ENCODE results near the gene YY1. TPM values are rescaled to one million over a fixed set of nuclear protein-coding genes. Genes with fewer than 3 reads are reported as not detected.
"Not testable (repeated sequence)": the region's sequence is repeated elsewhere in the genome, so short reads cannot be mapped to it uniquely, and the experiment has no call there.

The YY1 gene
- total and polyA plus RNA-seq, 8 donors, result 23.0 to 68.1 (median 41.9) TPM

DNA sequence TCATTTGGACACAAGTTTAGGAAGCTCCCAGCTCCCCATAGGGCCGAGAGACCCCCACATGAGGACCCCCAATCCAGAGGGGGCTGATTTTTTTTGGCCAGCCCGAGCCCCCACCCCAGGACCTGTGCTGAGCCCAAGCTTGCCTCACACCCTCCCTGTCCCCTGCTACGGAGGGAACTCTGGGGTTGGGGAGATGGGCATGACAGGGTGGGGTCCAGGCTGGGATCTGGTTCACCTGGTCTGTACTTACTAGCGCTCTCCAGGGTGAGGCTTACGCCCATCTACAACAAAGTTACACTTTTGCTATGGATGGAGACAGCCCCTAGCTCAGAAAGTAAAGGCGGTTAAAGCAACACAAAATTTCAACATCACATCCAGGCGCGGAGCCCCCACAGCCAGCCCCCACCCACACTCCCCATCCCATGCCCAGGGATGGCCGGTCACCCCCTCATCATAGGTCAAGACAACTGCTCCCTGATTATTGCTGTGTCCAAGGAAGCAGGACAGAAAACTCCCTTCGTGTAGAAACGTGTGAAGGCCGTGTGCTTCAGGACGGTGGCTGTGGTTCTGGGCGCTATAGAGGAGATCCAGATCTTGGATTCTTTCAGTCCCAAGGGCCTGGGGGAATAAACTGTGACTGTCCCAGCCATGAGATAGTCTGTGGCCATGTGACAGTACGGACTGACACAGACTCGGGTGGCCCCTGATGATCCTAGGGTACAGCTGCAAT, 56.6 kb downstream of the YY1 start:
- H3K4me1 ChIP-seq, result peaks cover 16 to 52% (median 30%) of the 10 kb centered on the region in 4 donors
- WGBS, 5 donors, result 92 to 95% (median 93%) methylated on average over 16 of the region's 16 CpGs
- no peak for DNase-seq
- H3K9me3 ChIP-seq, result no peaks in the 10 kb centered on the region
- no peaks in the 10 kb centered on the region for H3K27me3 ChIP-seq
- H3K36me3 ChIP-seq, result peaks cover 17 to 37% (median 30%) of the 10 kb centered on the region in 4 donors
- H3K27ac ChIP-seq, result peak overlapping the region in 2 of 5 donors; percentile 4 to 81
- intact Hi-C loops (cut with DNase I; ENCODE audit: low total_unique reads), result no loop called here
- no peak for TF ChIP-seq EP300 (IDR thresholded peaks at IDR 0.05)
- H3K4me3 ChIP-seq, result no peak overlapping the region

DNA sequence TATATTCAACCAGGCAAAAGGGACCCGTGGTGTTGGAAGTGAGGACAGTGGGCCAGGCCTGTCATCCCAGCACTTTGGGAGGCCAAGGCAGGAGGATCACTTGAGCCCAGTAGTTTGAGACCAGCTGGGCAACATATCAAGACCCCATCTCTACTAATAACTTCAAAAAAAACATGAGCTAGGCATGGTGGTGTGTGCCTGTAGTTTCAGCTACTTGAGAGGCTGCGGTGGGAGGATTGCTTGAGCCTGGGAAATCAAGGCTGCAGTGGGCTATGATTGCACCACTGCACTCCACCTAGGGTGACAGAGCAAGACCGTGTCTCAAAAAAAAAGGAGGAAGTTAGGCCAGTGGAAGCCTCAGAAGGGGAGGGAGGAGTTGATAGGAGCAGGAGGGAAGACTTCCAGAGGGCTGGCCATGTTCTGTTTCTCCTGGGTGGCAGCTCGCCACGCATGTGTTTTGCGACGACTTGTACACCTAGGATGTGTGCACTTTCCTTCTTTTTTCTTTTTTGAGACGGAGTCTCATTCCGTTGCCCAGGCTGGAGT, 57.2 kb downstream of the YY1 start:
- no peaks in the 10 kb centered on the region for H3K9me3 ChIP-seq
- TF ChIP-seq, protein P1, sequence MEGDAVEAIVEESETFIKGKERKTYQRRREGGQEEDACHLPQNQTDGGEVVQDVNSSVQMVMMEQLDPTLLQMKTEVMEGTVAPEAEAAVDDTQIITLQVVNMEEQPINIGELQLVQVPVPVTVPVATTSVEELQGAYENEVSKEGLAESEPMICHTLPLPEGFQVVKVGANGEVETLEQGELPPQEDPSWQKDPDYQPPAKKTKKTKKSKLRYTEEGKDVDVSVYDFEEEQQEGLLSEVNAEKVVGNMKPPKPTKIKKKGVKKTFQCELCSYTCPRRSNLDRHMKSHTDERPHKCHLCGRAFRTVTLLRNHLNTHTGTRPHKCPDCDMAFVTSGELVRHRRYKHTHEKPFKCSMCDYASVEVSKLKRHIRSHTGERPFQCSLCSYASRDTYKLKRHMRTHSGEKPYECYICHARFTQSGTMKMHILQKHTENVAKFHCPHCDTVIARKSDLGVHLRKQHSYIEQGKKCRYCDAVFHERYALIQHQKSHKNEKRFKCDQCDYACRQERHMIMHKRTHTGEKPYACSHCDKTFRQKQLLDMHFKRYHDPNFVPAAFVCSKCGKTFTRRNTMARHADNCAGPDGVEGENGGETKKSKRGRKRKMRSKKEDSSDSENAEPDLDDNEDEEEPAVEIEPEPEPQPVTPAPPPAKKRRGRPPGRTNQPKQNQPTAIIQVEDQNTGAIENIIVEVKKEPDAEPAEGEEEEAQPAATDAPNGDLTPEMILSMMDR (IDR thresholded peaks at IDR 0.05), result no peak
- TF ChIP-seq POLR2AphosphoS5 (IDR thresholded peaks at IDR 0.05) (no peak), POLR2A (IDR thresholded peaks at IDR 0.05) (no peak), EP300 (IDR thresholded peaks at IDR 0.05) (no peak)
- H3K27me3 ChIP-seq, result no peaks in the 10 kb centered on the region
- H3K4me1 ChIP-seq, result peaks cover 16 to 52% (median 29%) of the 10 kb centered on the region in 4 donors
- intact Hi-C loops (cut with DNase I; ENCODE audit: low total_unique reads), result no loop called here
- DNase-seq, result no peak
- 79 to 89% (median 86%) methylated on average over 9 of the region's 9 CpGs for WGBS, 5 donors
- H3K36me3 ChIP-seq, result peaks cover 12 to 31% (median 25%) of the 10 kb centered on the region in 4 donors
- peak overlapping the region in 3 of 5 donors; percentile 4 to 81 (median 60) for H3K27ac ChIP-seq
- no peak overlapping the region for H3K4me3 ChIP-seq

DNA sequence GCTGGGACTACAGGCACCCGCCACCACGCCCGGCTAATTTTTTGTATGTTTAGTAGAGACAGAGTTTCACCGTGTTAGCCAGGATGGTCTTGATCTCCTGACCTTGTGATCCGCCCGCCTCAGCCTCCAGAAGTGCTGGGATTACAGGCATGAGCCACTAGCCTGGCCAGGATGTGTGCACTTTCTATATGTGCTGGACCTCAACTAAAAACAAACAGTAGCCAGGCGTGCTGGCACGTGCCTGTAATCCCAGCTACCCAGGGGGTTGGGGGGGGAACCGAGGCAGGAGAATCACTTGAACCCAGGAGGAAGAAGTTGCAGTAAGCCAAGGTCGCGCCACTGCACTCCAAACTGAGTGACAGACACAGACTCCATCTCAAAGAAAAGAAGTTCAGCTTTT, 57.8 kb downstream of the YY1 start:
- Histone ChIP-seq H3K4me3 (peak overlapping the region in 2 of 4 donors; percentile 4 to 8), H3K4me1 (peaks cover 16 to 52% (median 29%) of the 10 kb centered on the region in 4 donors), H3K36me3 (peaks cover 9 to 26% (median 20%) of the 10 kb centered on the region in 4 donors), H3K27ac (peak overlapping the region in 4 of 5 donors; percentile 60 to 81 (median 78))
- intact Hi-C loops (cut with DNase I; ENCODE audit: low total_unique reads); H3K27me3 ChIP-seq; DNase-seq; H3K9me3 ChIP-seq: not testable (repeated sequence)
- WGBS, 5 donors, result 67 to 80% (median 73%) methylated on average over 10 to 11 of the region's 11 CpGs

DNA sequence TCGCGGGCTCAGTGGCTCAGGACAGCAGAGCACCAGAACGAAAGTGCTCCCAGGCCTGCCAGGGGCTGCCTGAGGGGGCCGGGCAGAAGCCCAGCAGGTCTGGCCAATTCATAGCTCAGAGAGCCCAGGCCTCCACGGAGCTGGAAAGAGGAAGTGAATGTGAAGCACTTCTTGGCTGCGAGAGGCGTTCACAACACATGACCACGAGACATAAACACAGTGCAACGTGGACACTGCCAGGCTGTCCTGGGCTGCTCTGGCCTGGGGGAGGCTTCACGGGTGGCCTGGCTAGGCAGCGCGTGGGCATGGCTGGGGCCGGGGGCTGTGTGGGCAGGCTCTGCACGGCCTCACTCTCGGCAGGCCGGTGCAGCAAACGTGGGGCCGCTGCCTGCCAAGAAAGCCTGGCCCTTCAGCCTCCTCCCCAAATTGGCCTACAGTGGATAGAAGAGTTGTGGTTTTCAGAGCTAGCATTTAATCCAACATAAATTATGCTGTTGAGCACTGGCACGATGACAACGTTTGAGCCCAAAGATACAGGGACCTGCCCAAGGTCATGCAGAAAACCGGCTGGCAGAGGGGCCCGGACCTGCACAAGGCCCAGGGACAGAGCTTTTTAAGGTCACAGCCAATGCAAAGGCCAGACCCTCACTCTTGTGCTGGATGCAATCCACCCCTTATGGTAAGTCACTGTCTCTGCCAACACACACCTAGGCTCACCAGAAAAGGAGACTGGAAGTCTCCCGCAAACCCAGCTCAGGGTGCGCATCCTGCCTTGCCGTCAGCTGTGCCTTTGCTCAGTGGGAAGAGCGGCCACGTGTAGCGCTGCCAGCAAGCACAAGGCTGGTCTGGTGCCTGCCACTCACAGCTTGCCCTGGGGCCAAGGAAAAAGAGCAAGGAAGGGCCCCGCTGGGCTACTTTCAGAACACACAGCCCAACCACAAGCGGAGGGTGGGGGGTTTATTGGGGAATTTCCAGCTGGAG, 58.7 kb downstream of the YY1 start:
- WGBS, 5 donors, result 36 to 46% (median 39%) methylated on average over 15 to 30 of the region's 30 CpGs
- intact Hi-C loops (cut with DNase I; ENCODE audit: low total_unique reads), result no loop called here
- Histone ChIP-seq H3K4me1 (peaks cover 21 to 60% (median 35%) of the 10 kb centered on the region in 4 donors), H3K9me3 (no peaks in the 10 kb centered on the region), H3K36me3 (peaks cover 3 to 17% (median 11%) of the 10 kb centered on the region in 4 donors), H3K27ac (peak overlapping the region; percentile 53 to 81 (median 76)), H3K27me3 (no peaks in the 10 kb centered on the region), H3K4me3 (peak overlapping the region; percentile 3 to 17 (median 6))
- DNase-seq, result peak; percentile 76 to 86
- TF ChIP-seq, protein P1 (IDR thresholded peaks at IDR 0.05), result peak in 1 of 7 experiments; percentile 7
- TF ChIP-seq POLR2AphosphoS5 (IDR thresholded peaks at IDR 0.05) (peak in 2 of 3 donors; percentile 63 to 79), EP300 (IDR thresholded peaks at IDR 0.05) (no peak), POLR2A (IDR thresholded peaks at IDR 0.05) (no peak)
